ENCODE results near the gene BTRC.

GRCh38 chr10:101389986-101390531, 36.1 kb downstream of the BTRC start:
- no peak for TF ChIP-seq EZH2phosphoT487 (IDR thresholded peaks at IDR 0.05; ENCODE audit: borderline replicate concordance, low read length)
- TF ChIP-seq, protein P1, sequence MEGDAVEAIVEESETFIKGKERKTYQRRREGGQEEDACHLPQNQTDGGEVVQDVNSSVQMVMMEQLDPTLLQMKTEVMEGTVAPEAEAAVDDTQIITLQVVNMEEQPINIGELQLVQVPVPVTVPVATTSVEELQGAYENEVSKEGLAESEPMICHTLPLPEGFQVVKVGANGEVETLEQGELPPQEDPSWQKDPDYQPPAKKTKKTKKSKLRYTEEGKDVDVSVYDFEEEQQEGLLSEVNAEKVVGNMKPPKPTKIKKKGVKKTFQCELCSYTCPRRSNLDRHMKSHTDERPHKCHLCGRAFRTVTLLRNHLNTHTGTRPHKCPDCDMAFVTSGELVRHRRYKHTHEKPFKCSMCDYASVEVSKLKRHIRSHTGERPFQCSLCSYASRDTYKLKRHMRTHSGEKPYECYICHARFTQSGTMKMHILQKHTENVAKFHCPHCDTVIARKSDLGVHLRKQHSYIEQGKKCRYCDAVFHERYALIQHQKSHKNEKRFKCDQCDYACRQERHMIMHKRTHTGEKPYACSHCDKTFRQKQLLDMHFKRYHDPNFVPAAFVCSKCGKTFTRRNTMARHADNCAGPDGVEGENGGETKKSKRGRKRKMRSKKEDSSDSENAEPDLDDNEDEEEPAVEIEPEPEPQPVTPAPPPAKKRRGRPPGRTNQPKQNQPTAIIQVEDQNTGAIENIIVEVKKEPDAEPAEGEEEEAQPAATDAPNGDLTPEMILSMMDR (conservative IDR thresholded peaks at IDR 0.05; ENCODE audit: low read depth, low read length), result no peak

Data from PC-3 (cell line).